ENCODE measurements around the gene HELT.

DNA sequence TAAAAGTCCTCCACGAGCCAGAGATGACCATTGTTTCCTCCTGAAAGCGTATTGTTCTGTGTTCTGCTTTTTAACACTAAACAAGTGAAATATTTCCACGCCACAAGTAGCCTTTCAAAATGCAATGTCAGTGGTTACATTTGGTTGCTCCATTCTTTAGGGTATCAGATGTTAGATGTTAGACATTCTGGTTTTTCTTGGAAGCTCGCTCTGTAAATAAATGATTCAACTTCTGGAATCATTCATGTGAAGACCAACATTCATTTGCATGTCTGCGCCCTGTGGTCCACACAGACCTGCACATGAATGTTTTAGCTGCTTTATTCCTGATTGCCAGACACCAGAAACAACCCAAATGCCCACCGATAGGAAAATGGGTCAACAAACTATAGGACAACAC is 38.0 kb upstream of the HELT start:
- TF ChIP-seq, protein P1, sequence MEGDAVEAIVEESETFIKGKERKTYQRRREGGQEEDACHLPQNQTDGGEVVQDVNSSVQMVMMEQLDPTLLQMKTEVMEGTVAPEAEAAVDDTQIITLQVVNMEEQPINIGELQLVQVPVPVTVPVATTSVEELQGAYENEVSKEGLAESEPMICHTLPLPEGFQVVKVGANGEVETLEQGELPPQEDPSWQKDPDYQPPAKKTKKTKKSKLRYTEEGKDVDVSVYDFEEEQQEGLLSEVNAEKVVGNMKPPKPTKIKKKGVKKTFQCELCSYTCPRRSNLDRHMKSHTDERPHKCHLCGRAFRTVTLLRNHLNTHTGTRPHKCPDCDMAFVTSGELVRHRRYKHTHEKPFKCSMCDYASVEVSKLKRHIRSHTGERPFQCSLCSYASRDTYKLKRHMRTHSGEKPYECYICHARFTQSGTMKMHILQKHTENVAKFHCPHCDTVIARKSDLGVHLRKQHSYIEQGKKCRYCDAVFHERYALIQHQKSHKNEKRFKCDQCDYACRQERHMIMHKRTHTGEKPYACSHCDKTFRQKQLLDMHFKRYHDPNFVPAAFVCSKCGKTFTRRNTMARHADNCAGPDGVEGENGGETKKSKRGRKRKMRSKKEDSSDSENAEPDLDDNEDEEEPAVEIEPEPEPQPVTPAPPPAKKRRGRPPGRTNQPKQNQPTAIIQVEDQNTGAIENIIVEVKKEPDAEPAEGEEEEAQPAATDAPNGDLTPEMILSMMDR (IDR thresholded peaks at IDR 0.05), result no peak
- TF ChIP-seq POLR2A (IDR thresholded peaks at IDR 0.05), result no peak
